ENCODE data around the gene SMOC1. TPM values are rescaled to one million over a fixed set of nuclear protein-coding genes. Genes with fewer than 3 reads are reported as not detected.

SMOC1 gene
- total RNA-seq: not detected

DNA sequence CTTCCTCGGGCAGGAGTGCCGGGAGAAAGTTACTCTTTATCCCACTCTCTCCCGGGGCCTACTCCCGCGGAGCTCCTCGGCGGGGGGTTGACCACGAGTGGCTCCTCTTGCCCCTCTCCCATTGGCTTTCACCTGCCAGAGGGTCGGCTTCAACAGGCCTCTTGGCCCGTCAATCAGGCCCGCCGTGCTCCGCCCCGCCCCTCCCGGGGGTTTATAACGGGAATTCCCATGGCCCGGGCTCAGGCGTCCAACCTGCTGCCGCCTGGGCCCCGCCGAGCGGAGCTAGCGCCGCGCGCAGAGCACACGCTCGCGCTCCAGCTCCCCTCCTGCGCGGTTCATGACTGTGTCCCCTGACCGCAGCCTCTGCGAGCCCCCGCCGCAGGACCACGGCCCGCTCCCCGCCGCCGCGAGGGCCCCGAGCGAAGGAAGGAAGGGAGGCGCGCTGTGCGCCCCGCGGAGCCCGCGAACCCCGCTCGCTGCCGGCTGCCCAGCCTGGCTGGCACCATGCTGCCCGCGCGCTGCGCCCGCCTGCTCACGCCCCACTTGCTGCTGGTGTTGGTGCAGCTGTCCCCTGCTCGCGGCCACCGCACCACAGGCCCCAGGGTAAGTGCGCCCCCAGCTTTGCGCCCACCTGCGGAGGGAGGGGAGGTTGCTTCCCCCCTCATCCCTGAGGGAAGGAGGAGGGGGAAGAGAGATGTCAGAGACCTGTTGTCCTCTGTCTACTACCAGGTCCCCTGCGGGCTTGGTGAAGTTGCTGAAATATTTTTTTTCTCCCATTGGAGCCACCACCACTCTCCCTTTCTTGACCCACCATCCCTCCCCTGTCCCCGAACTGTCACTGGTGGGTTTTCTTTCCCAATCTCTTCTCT lies at the start of gene SMOC1:
SMOC1 (plus strand) TSS at position 242 of the 869 bp plus-strand sequence; CDS start at position 505, 263 bp downstream.
- no peaks in the 10 kb centered on the region for H3K36me3 Mint-ChIP-seq
- intact Hi-C loops (cut with micrococcal nuclease): loop anchor here (10.0 kb wide), 1 partner anchor 65 kb away; no protein-coding TSS in a partner anchor

DNA sequence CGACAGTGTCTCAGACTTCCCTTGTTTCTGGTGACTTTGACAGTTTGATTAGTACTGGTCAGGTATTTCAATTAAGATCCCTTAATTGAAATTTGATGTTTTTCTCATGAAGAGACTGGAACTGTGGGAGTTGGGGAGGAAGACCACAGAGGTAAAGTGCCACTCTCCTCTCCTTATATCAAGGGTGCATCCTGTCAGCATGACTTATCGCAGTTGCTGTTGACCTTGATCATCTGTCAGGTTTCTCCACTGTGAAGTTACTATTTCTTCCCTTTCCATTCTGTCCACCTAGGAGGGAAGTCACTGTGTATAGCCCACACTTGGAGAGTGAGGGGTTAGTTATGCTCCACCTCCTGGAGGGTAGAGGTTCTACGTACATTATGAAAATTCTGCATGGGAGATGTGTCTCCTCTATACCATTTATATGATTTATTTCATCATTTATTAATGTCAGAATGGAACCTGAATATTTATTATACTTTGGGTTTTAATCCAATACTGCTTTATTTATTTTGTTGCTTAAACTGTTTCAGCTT lies 40.3 kb upstream of the SMOC1 start:
- CTCF ChIA-PET: no interaction called here
- Mint-ChIP-seq H3K4me3 (no peak overlapping the region), H3K36me3 (no peaks in the 10 kb centered on the region), H3K9me3 (no peaks in the 10 kb centered on the region), H3K27me3 (peaks cover 2% of the 10 kb centered on the region), H3K4me1 (ENCODE audit: low read depth) (no peaks in the 10 kb centered on the region), H3K27ac (no peak overlapping the region)
- intact Hi-C loops (cut with micrococcal nuclease): no loop called here
- no peak for DNase-seq
- POLR2A ChIA-PET: no interaction called here

More for the DNA sequence above, at the start of gene SMOC1:
- Mint-ChIP-seq H3K27ac (no peak within 1 kb of the TSS), H3K4me1 (ENCODE audit: low read depth) (no peaks in the 10 kb centered on the region), H3K9me3 (no peaks in the 10 kb centered on the region), H3K4me3 (no peak within 1 kb of the TSS), H3K27me3 (peaks cover 43% of the 10 kb centered on the region)
- ChIA-PET POLR2A (no interaction called here), CTCF (interaction anchor here (2.6 kb wide), 1 partner anchor 149 kb away, joined by 16 read pairs; no protein-coding TSS in a partner anchor)
- peak; percentile 43 for DNase-seq

GRCh38 chr14:69839661-69840060 lies 39.6 kb upstream of the SMOC1 start:
- no peak overlapping the region for H3K4me3 Mint-ChIP-seq

DNA sequence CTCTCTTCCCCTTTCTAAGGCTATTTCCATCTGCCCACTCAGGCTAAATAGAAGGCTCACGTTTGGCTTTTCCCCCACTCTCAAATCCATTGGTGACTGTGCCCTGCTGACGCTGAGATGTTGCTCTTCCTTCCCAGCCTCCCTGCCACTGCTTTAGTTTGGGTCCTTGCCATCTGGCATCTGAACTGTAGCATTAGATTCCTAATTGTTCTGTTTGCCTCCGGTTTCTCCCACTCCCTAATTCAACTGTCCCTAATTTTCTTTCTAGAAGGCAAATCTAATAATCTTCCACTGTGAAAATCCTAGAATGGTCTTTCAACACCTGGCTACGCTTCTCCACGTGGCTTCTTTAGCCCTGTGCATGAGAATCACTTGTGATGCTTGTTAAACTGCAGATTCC lies 37.6 kb upstream of the SMOC1 start:
- no peak overlapping the region for H3K4me3 Mint-ChIP-seq
- no peaks in the 10 kb centered on the region for H3K36me3 Mint-ChIP-seq
- no peaks in the 10 kb centered on the region for H3K4me1 Mint-ChIP-seq (ENCODE audit: low read depth)
- intact Hi-C loops (cut with micrococcal nuclease): no loop called here
- POLR2A ChIA-PET: no interaction called here
- peaks cover under 1% of the 10 kb centered on the region for H3K27me3 Mint-ChIP-seq
- CTCF ChIA-PET: no interaction called here
- H3K9me3 Mint-ChIP-seq: no peaks in the 10 kb centered on the region
- no peak for DNase-seq
- H3K27ac Mint-ChIP-seq: no peak overlapping the region

More at GRCh38 chr14:69839661-69840060, 39.6 kb upstream of the SMOC1 start:
- CTCF ChIA-PET: no interaction called here
- no peak overlapping the region for H3K27ac Mint-ChIP-seq
- intact Hi-C loops (cut with micrococcal nuclease): no loop called here
- POLR2A ChIA-PET: no interaction called here
- H3K4me1 Mint-ChIP-seq (ENCODE audit: low read depth): no peaks in the 10 kb centered on the region
- DNase-seq: no peak
- peaks cover 2% of the 10 kb centered on the region for H3K27me3 Mint-ChIP-seq
- no peaks in the 10 kb centered on the region for H3K36me3 Mint-ChIP-seq
- H3K9me3 Mint-ChIP-seq: no peaks in the 10 kb centered on the region

- intact Hi-C loops (cut with micrococcal nuclease): no loop called here
- H3K9me3 Mint-ChIP-seq: no peaks in the 10 kb centered on the region
- H3K27ac Mint-ChIP-seq: no peak overlapping the region
- DNase-seq: no peak
- no peaks in the 10 kb centered on the region for H3K4me1 Mint-ChIP-seq (ENCODE audit: low read depth)
- H3K4me3 Mint-ChIP-seq: no peak overlapping the region
- peaks cover 3% of the 10 kb centered on the region for H3K27me3 Mint-ChIP-seq
- ChIA-PET CTCF (no interaction called here), POLR2A (no interaction called here)
- no peaks in the 10 kb centered on the region for H3K36me3 Mint-ChIP-seq
Observed at GRCh38 chr14:69842686-69843420, 36.4 kb upstream of the SMOC1 start.

DNA sequence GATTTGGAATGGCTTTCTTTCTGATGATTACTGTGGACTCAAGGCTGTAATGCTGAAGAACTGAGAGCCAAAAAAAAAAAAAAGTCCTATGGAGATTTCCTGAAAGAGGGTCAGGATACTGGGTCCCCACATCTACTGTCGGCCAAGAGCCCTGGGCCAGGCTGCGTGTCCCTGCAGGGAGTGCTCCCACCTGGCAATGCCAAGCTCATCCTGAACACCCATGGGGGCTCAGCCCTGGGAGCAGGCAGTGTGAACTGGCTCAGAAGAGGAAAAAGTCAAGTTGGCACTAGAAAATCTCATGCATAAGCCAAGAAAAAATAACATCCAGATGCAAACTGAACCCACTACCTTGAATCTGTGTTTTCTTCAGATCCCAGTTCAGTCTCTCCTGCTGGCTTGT lies 35.0 kb upstream of the SMOC1 start:
- DNase-seq: no peak
- Mint-ChIP-seq H3K4me3 (no peak overlapping the region), H3K9me3 (no peaks in the 10 kb centered on the region), H3K27me3 (peaks cover 8% of the 10 kb centered on the region), H3K27ac (no peak overlapping the region), H3K4me1 (ENCODE audit: low read depth) (no peaks in the 10 kb centered on the region), H3K36me3 (no peaks in the 10 kb centered on the region)
- POLR2A ChIA-PET: no interaction called here
- intact Hi-C loops (cut with micrococcal nuclease): no loop called here
- CTCF ChIA-PET: no interaction called here

- intact Hi-C loops (cut with micrococcal nuclease): no loop called here
- DNase-seq: no peak
- no peaks in the 10 kb centered on the region for H3K9me3 Mint-ChIP-seq
- ChIA-PET CTCF (interaction anchor here (1.2 kb wide), 1 partner anchor 27 kb away, joined by 3 read pairs; no protein-coding TSS in a partner anchor), POLR2A (no interaction called here)
- H3K36me3 Mint-ChIP-seq: no peaks in the 10 kb centered on the region
- peaks cover 11% of the 10 kb centered on the region for H3K27me3 Mint-ChIP-seq
- no peaks in the 10 kb centered on the region for H3K4me1 Mint-ChIP-seq (ENCODE audit: low read depth)
- no peak overlapping the region for H3K27ac Mint-ChIP-seq
- H3K4me3 Mint-ChIP-seq: no peak overlapping the region
Observed at GRCh38 chr14:69845050-69845581, 34.1 kb upstream of the SMOC1 start.

GRCh38 chr14:69845787-69846186 lies 33.4 kb upstream of the SMOC1 start:
- ChIA-PET POLR2A (no interaction called here), CTCF (interaction anchor here (1.2 kb wide), 1 partner anchor 27 kb away, joined by 3 read pairs; no protein-coding TSS in a partner anchor)
- Mint-ChIP-seq H3K4me3 (no peak overlapping the region), H3K27ac (no peak overlapping the region), H3K27me3 (peaks cover 11% of the 10 kb centered on the region), H3K36me3 (no peaks in the 10 kb centered on the region), H3K4me1 (ENCODE audit: low read depth) (no peaks in the 10 kb centered on the region), H3K9me3 (no peaks in the 10 kb centered on the region)
- intact Hi-C loops (cut with micrococcal nuclease): no loop called here
- DNase-seq: no peak

DNA sequence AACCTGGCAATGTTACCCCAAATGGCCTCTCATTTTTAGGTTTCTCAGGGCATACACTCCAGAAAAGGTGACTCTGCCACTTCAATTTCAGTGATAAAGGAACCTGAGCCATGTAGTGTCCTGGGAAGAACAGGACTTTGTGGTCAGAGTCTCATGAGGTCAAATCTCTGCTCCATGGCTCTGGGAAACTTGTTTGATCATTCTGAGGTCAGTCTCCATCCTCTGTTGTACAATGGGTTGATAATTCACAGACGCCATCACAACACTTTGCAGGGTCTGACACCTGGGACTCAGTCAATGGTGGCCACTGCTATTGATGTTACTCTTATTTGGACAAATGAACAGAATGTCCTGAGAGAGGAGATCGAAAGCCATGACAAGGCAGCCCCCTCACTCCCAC lies 31.1 kb upstream of the SMOC1 start:
- Mint-ChIP-seq H3K36me3 (no peaks in the 10 kb centered on the region), H3K9me3 (no peaks in the 10 kb centered on the region)

GRCh38 chr14:69848903-69849391 lies 30.3 kb upstream of the SMOC1 start:
- CTCF ChIA-PET: no interaction called here
- H3K4me1 Mint-ChIP-seq (ENCODE audit: low read depth): no peaks in the 10 kb centered on the region

More for the DNA sequence above, 31.1 kb upstream of the SMOC1 start:
- no peak overlapping the region for H3K4me3 Mint-ChIP-seq
- peaks cover 11% of the 10 kb centered on the region for H3K27me3 Mint-ChIP-seq
- ChIA-PET CTCF (no interaction called here), POLR2A (no interaction called here)
- no peaks in the 10 kb centered on the region for H3K4me1 Mint-ChIP-seq (ENCODE audit: low read depth)
- no peak for DNase-seq
- no peak overlapping the region for H3K27ac Mint-ChIP-seq
- intact Hi-C loops (cut with micrococcal nuclease): no loop called here

DNA sequence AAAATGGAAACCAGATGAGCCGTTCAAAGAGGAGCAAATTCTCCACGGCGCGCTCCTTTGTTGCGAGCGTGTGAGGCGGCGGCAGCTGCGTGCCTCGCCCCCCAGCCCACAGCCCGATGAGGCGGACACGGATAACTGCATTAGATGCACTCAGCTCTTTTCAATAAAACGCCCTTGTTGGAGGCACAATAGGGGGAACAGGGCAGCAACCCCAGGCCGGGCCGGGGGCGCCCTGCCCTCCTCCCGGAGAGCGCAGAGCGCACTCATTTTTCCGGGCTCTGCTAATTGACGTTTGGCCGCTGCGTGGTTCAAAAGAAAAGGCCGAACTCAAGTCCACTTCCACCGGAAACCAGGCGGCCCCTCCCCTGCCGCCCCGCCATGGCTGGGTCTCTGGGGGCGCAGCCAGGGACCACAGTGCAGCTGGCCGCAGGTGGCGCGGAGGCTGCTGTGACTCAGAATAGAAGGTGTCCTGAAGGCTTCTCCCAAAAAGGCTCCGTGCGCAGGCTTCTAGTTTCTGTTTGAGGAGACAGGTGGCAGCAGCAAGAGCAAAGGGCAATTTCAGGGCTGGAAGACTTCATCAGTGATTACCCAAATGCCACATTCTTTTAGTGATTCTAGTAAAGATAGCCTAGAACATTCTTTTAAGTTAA lies 29.0 kb upstream of the SMOC1 start:
- ChIA-PET CTCF (no interaction called here), POLR2A (no interaction called here)
- Mint-ChIP-seq H3K36me3 (no peaks in the 10 kb centered on the region), H3K27ac (no peak overlapping the region), H3K4me3 (no peak overlapping the region), H3K27me3 (peaks cover 11% of the 10 kb centered on the region), H3K4me1 (ENCODE audit: low read depth) (no peaks in the 10 kb centered on the region), H3K9me3 (no peaks in the 10 kb centered on the region)
- DNase-seq: no peak
- intact Hi-C loops (cut with micrococcal nuclease): no loop called here

More at GRCh38 chr14:69848903-69849391, 30.3 kb upstream of the SMOC1 start:
- Mint-ChIP-seq H3K27ac (no peak overlapping the region), H3K27me3 (peaks cover 11% of the 10 kb centered on the region), H3K4me3 (no peak overlapping the region), H3K9me3 (no peaks in the 10 kb centered on the region), H3K36me3 (no peaks in the 10 kb centered on the region)
- no peak for DNase-seq
- POLR2A ChIA-PET: no interaction called here
- intact Hi-C loops (cut with micrococcal nuclease): no loop called here

DNA sequence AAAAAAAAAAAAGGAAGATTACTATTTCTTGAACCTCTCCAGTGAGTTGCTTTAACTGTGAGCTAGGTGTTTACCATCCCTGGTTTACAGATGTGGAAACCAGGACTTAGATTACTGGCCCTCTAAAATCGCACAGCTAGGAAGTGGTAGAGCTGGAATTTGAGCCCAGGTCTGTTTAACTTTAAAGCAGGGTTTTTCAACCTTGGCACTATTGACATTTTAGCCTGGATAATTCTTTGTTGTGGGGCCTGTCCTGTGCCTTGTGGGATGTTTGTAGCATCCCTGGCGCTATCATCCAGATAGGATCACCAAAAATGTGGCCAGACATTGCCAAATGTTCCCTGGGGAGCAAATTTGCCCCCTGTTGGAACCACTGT lies 28.5 kb upstream of the SMOC1 start:
- Mint-ChIP-seq H3K9me3 (no peaks in the 10 kb centered on the region), H3K27ac (no peak overlapping the region), H3K4me3 (no peak overlapping the region), H3K36me3 (no peaks in the 10 kb centered on the region), H3K27me3 (peaks cover 11% of the 10 kb centered on the region), H3K4me1 (ENCODE audit: low read depth) (no peaks in the 10 kb centered on the region)
- intact Hi-C loops (cut with micrococcal nuclease): no loop called here
- CTCF ChIA-PET: no interaction called here
- DNase-seq: no peak
- POLR2A ChIA-PET: no interaction called here
